Trophoblast cell (in vitro differentiated cells and primary cell): ENCODE results near the gene COL23A1.

Experiments used
- DNase-seq, 2 donors: peaks; one replicate each; pipeline ENCODE4 v3.0.0-alpha.2; 2016
- H2AFZ ChIP-seq: 2 replicates; pipeline ENCODE4 v1.6.1; 2013; ENCODE audit warnings: low read length, moderate library complexity, mild to moderate bottlenecking; ENCODE audit not compliant: insufficient read depth, poor library complexity
- H2AK5ac ChIP-seq: 2 replicates; pipeline ENCODE4 v1.6.1; 2013; ENCODE audit warnings: mild to moderate bottlenecking, low read length
- H2BK120ac ChIP-seq: 2 replicates; pipeline ENCODE4 v1.6.1; 2013; ENCODE audit warnings: low read length, mild to moderate bottlenecking, moderate library complexity; ENCODE audit not compliant: insufficient read depth, poor library complexity
- H2BK12ac ChIP-seq: 2 replicates; pipeline ENCODE4 v1.6.1; 2013; ENCODE audit warnings: mild to moderate bottlenecking, low read length, moderate library complexity
- H2BK5ac ChIP-seq: 2 replicates; pipeline ENCODE4 v1.6.1; 2013; ENCODE audit warnings: low read length, low read depth, moderate library complexity, mild to moderate bottlenecking; ENCODE audit not compliant: poor library complexity
- H3K14ac ChIP-seq: 2 replicates; pipeline ENCODE4 v1.6.1; 2013; ENCODE audit warnings: mild to moderate bottlenecking, low read length
- H3K18ac ChIP-seq: 2 replicates; pipeline ENCODE4 v1.6.1; 2013; ENCODE audit warnings: mild to moderate bottlenecking, low read length
- H3K23ac ChIP-seq: 2 replicates; pipeline ENCODE4 v1.6.1; 2013; ENCODE audit warnings: low read length
- H3K27ac ChIP-seq: 2 replicates; pipeline ENCODE4 v1.5.1; 2013; ENCODE audit warnings: low read depth, mild to moderate bottlenecking, inconsistent platforms, low read length, moderate library complexity
- H3K27me3 ChIP-seq: 2 replicates; pipeline ENCODE4 v1.6.1; 2013; ENCODE audit warnings: inconsistent platforms, mild to moderate bottlenecking, low read length, moderate library complexity; ENCODE audit not compliant: insufficient read depth
- H3K36me3 ChIP-seq, 2 experiments: 1 replicate in 1 of 2; 2 replicates in 1 of 2; pipeline ENCODE4 v1.6.1; 2013; ENCODE audit warnings: low read length in 2 of 2, mild to moderate bottlenecking in 2 of 2, moderate library complexity in 1 of 2; ENCODE audit not compliant: insufficient read depth in 2 of 2, control insufficient read depth in 1 of 2
- H3K4ac ChIP-seq: 2 replicates; pipeline ENCODE4 v1.6.1; 2013; ENCODE audit warnings: low read depth, mild to moderate bottlenecking, low read length, moderate library complexity
- H3K4me1 ChIP-seq, 2 experiments: 1 replicate in 1 of 2; 2 replicates in 1 of 2; pipeline ENCODE4 v1.6.1; 2013; ENCODE audit warnings: low read length in 2 of 2, mild to moderate bottlenecking in 2 of 2, moderate library complexity in 1 of 2; ENCODE audit not compliant: insufficient read depth in 2 of 2, control insufficient read depth in 1 of 2
- H3K4me2 ChIP-seq: 2 replicates; pipeline ENCODE4 v1.6.1; 2013; ENCODE audit warnings: inconsistent platforms, mild to moderate bottlenecking, low read length, moderate library complexity
- H3K4me3 ChIP-seq: 2 replicates; pipeline ENCODE4 v1.5.1; 2013; ENCODE audit warnings: mild to moderate bottlenecking, low read depth, low read length, inconsistent platforms
- H3K79me1 ChIP-seq: one replicate; pipeline ENCODE4 v1.6.1; 2013; ENCODE audit warnings: low read length
- H3K79me2 ChIP-seq: 2 replicates; pipeline ENCODE4 v1.6.1; 2013; ENCODE audit warnings: low read length, mild to moderate bottlenecking; ENCODE audit not compliant: control insufficient read depth, insufficient read depth, poor library complexity
- H3K9ac ChIP-seq: 2 replicates; pipeline ENCODE4 v1.6.1; 2013; ENCODE audit warnings: mild to moderate bottlenecking, low read length
- H3K9me3 ChIP-seq: 2 replicates; pipeline ENCODE4 v1.6.1; 2013; ENCODE audit warnings: low read depth, mild to moderate bottlenecking, control low read depth, inconsistent platforms, low read length; ENCODE audit not compliant: insufficient read depth
- H4K12ac ChIP-seq: 2 replicates; pipeline ENCODE4 v1.6.1; 2013; ENCODE audit warnings: low read depth, mild to moderate bottlenecking, low read length, moderate library complexity
- H4K8ac ChIP-seq: 2 replicates; pipeline ENCODE4 v1.6.1; 2013; ENCODE audit warnings: low read depth, mild to moderate bottlenecking, low read length, moderate library complexity
- H4K91ac ChIP-seq: one replicate; pipeline ENCODE4 v1.6.1; 2013; ENCODE audit warnings: low read depth, mild to moderate bottlenecking, low read length, moderate library complexity
- WGBS: extraction: QIAGEN DNeasy Blood & Tissue Kit; methylation state at CpG from one replicate; pipeline ENCODE4 v1.1.7; 2013; ENCODE audit warnings: missing lambda C conversion rate; ENCODE audit not compliant: insufficient read length, insufficient coverage; ENCODE audit errors: extremely low coverage; 5-methylcytosine and 5-hydroxymethylcytosine counted together

The COL23A1 gene

GRCh38 chr5:178551059-178551458 lies 39.1 kb downstream of the COL23A1 start:
- Histone ChIP-seq H3K4ac (no peak overlapping the region), H3K27me3 (no peaks in the 10 kb centered on the region), H3K4me2 (no peak overlapping the region), H2BK5ac (no peak overlapping the region), H3K79me2 (no peaks in the 10 kb centered on the region), H3K9me3 (peaks cover 2% of the 10 kb centered on the region), H4K12ac (no peak overlapping the region), H3K79me1 (no peaks in the 10 kb centered on the region), H3K23ac (no peak overlapping the region), H3K36me3 (no peaks in the 10 kb centered on the region), H3K9ac (no peak overlapping the region), H3K18ac (no peak overlapping the region), H3K27ac (no peak overlapping the region), H3K4me3 (no peak overlapping the region), H3K4me1 (peaks cover 3 to 6% of the 10 kb centered on the region in 2 experiments), H4K8ac (no peak overlapping the region), H2BK120ac (no peak overlapping the region), H3K14ac (no peak overlapping the region), H2BK12ac (no peak overlapping the region), H2AFZ (no peak overlapping the region), H4K91ac (no peak overlapping the region), H2AK5ac (no peak overlapping the region)
- peak in 1 of 2 donors; percentile 43 for DNase-seq

- H4K12ac ChIP-seq, result no peak overlapping the region
- no peaks in the 10 kb centered on the region for H3K36me3 ChIP-seq
- H3K4me1 ChIP-seq, result peaks cover 6 to 8% of the 10 kb centered on the region in 2 experiments
- no peak overlapping the region for H2AFZ ChIP-seq
- H3K18ac ChIP-seq, result no peak overlapping the region
- no peak overlapping the region for H2BK12ac ChIP-seq
- H3K4me2 ChIP-seq, result no peak overlapping the region
- peak; percentile 22 to 66 for DNase-seq
- H3K9me3 ChIP-seq, result no peaks in the 10 kb centered on the region
- no peak overlapping the region for H3K14ac ChIP-seq
- no peak overlapping the region for H2BK120ac ChIP-seq
- no peak overlapping the region for H3K27ac ChIP-seq
- H4K8ac ChIP-seq, result no peak overlapping the region
- H3K4ac ChIP-seq, result no peak overlapping the region
- no peaks in the 10 kb centered on the region for H3K79me1 ChIP-seq
- no peak overlapping the region for H2BK5ac ChIP-seq
- no peak overlapping the region for H4K91ac ChIP-seq
- H3K23ac ChIP-seq, result no peak overlapping the region
- H3K9ac ChIP-seq, result no peak overlapping the region
- H3K4me3 ChIP-seq, result no peak overlapping the region
- no CpG with 5 or more reads among the region's 9 CpGs for WGBS
- H3K27me3 ChIP-seq, result no peaks in the 10 kb centered on the region
- no peaks in the 10 kb centered on the region for H3K79me2 ChIP-seq
- no peak overlapping the region for H2AK5ac ChIP-seq
Measured at GRCh38 chr5:178548746-178549145, 41.4 kb downstream of the COL23A1 start.

GRCh38 chr5:178547753-178548415 lies 42.3 kb downstream of the COL23A1 start:
- no CpG with 5 or more reads among the region's 6 CpGs for WGBS
- peaks cover 6 to 8% of the 10 kb centered on the region in 2 experiments for H3K4me1 ChIP-seq

GRCh38 chr5:178547052-178547666 lies 43.0 kb downstream of the COL23A1 start:
- Histone ChIP-seq H2AFZ (no peak overlapping the region), H3K79me1 (no peaks in the 10 kb centered on the region), H3K27ac (no peak overlapping the region), H2BK120ac (no peak overlapping the region), H3K27me3 (no peaks in the 10 kb centered on the region), H3K79me2 (no peaks in the 10 kb centered on the region), H2BK12ac (no peak overlapping the region), H3K23ac (no peak overlapping the region), H2BK5ac (no peak overlapping the region), H4K8ac (no peak overlapping the region), H3K14ac (no peak overlapping the region), H3K4me1 (peaks cover 6 to 8% of the 10 kb centered on the region in 2 experiments), H3K18ac (no peak overlapping the region), H4K12ac (no peak overlapping the region), H3K4me2 (no peak overlapping the region), H3K9me3 (no peaks in the 10 kb centered on the region), H2AK5ac (no peak overlapping the region), H3K36me3 (no peaks in the 10 kb centered on the region), H3K4me3 (no peak overlapping the region), H3K4ac (no peak overlapping the region), H3K9ac (no peak overlapping the region), H4K91ac (no peak overlapping the region)
- WGBS, result no CpG with 5 or more reads among the region's 12 CpGs
- peak; percentile 30 to 60 for DNase-seq

More at GRCh38 chr5:178547753-178548415, 42.3 kb downstream of the COL23A1 start:
- Histone ChIP-seq H3K36me3 (no peaks in the 10 kb centered on the region), H2BK5ac (no peak overlapping the region), H3K79me2 (no peaks in the 10 kb centered on the region), H2BK120ac (no peak overlapping the region), H3K27ac (no peak overlapping the region), H3K18ac (no peak overlapping the region), H3K23ac (no peak overlapping the region), H3K9ac (no peak overlapping the region), H3K27me3 (no peaks in the 10 kb centered on the region), H3K4ac (no peak overlapping the region), H2BK12ac (no peak overlapping the region), H2AFZ (no peak overlapping the region), H3K14ac (no peak overlapping the region), H4K12ac (no peak overlapping the region), H3K4me2 (no peak overlapping the region), H4K91ac (no peak overlapping the region), H4K8ac (no peak overlapping the region), H3K79me1 (no peaks in the 10 kb centered on the region), H2AK5ac (no peak overlapping the region), H3K9me3 (no peaks in the 10 kb centered on the region), H3K4me3 (no peak overlapping the region)
- peak in 1 of 2 donors; percentile 23 for DNase-seq
